ENCODE results near the gene REST.

- TF ChIP-seq CTCF (IDR thresholded peaks at IDR 0.05) (no peak), POLR2A (IDR thresholded peaks at IDR 0.05) (no peak), POLR2AphosphoS5 (IDR thresholded peaks at IDR 0.05; ENCODE audit: insufficient read depth in 1 of 2, low read depth in 1 of 2) (no peak)
Observed at GRCh38 chr4:56937262-56937661, 29.6 kb downstream of the REST start.

Measured in vagina (tissue), 2 donors.